Heart left ventricle (tissue), 13 donors: ENCODE results near the gene C10orf88.

ENCODE experiments used
- POLR2A ChIP-seq, 2 donors: fragments of 450-650 bp; IDR thresholded peaks; one replicate each; pipeline ENCODE4 v1.6.1; 2017; ENCODE audit warnings: antibody characterized with exemption in 2 of 2, mild to moderate bottlenecking in 2 of 2, moderate library complexity in 2 of 2
- TF ChIP-seq, protein P1 (sequence below), 12 donors: fragments of 200-600 bp; sonication (generic) in 4 of 12; IDR thresholded peaks; one replicate each; pipeline versions ENCODE4 v1.5.0 to v1.8.0; 2018 to 2022; ENCODE audit warnings: antibody characterized with exemption in 12 of 12, mild to moderate bottlenecking in 5 of 12
- donor health status: ischemic (EF 13 %, LVEDD 7.1; RV severe dilation, severe dysfunction).
- donor health status: DM: no; HTN: yes; CAD: no.
- donor health status: DM: no; HTN: no; CAD: no.
- donor health status: ischemic (EF 25% LVEDD 6.9; RV normal size, moderate dysfunction).
- donor health status: ischemic (EF 25% LVEDD 5.7; RV mildly dilated, moderate dysfunction).
- donor health status: ischemic (EF 35%, LVEDD 5.7; RV mildly dilated, moderate dysfunction).
- donor health status: nonischemic (EF 11% LVEDD 7.7; RV severe dilation, severe dysfunction).
- donor health status: DM: yes; HTN: yes; CAD: no.
- donor health status: PGD.
- donor health status: ischemic (EF 29% LVEDD 5.4; RV normal size, mild dysfunction).
- donor health status: nonischemic (EF 23%, LVEDD 6.1; RV moderate dilation, normal function).

DNA sequence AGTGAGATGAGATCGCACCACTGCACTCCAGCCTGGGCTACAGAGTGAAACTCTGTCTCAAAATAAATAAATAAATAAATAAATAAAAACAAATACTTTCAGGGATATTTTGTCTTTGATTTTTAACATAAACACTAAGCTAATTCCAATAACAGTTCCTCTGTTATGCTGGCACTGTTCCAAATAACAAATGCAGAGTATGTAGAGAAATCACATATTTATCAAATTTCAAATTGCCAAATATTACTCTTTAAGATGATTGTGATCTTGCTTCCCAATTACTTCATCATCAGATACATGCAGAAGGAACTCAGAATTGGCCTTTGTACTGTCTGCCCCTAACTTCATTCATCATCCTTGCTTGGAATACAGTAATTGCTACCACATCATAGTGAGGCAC, 23.9 kb downstream of the C10orf88 start:
- TF ChIP-seq POLR2A (IDR thresholded peaks at IDR 0.05) = no peak
- TF ChIP-seq, protein P1, sequence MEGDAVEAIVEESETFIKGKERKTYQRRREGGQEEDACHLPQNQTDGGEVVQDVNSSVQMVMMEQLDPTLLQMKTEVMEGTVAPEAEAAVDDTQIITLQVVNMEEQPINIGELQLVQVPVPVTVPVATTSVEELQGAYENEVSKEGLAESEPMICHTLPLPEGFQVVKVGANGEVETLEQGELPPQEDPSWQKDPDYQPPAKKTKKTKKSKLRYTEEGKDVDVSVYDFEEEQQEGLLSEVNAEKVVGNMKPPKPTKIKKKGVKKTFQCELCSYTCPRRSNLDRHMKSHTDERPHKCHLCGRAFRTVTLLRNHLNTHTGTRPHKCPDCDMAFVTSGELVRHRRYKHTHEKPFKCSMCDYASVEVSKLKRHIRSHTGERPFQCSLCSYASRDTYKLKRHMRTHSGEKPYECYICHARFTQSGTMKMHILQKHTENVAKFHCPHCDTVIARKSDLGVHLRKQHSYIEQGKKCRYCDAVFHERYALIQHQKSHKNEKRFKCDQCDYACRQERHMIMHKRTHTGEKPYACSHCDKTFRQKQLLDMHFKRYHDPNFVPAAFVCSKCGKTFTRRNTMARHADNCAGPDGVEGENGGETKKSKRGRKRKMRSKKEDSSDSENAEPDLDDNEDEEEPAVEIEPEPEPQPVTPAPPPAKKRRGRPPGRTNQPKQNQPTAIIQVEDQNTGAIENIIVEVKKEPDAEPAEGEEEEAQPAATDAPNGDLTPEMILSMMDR (IDR thresholded peaks at IDR 0.05) = no peak
